GM10248 (cell line): ENCODE data around the gene CACUL1.
"Not testable (repeated sequence)": the region's sequence is repeated elsewhere in the genome, so short reads cannot be mapped to it uniquely, and the experiment has no call there.

Experiments
- CTCF ChIA-PET: fragments of 300-600 bp; sonication (Branson Sonifier 250); formaldehyde crosslinking; extraction: SDS; loops from one replicate; lab custom pipeline; 2021; ENCODE audit warnings: antibody characterized with exemption; lab: Yijun Ruan, JAX
- POLR2A ChIA-PET: fragments of 350-650 bp; sonication (Branson Sonifier 250); formaldehyde crosslinking; extraction: SDS; loops from one replicate; lab custom pipeline; 2020; ENCODE audit warnings: antibody characterized with exemption; lab: Yijun Ruan, JAX
- DNase-seq: peaks from one replicate; pipeline ENCODE4 v3.0.0; 2012; ENCODE audit errors: extremely low spot score
- CTCF ChIP-seq: IDR thresholded peaks from 2 replicates; pipeline ENCODE4 v1.5.1; 2012; ENCODE audit warnings: mild to moderate bottlenecking, low read depth; ENCODE audit errors: extremely low read depth, missing control alignments, control extremely low read depth

The CACUL1 gene

GRCh38 chr10:118793545-118793944 lies 38.8 kb upstream of the CACUL1 start:
- ChIA-PET CTCF (interaction anchor here (0.7 to 1.1 kb wide), 2 partner anchors 9 to 11 kb away, joined by 3 read pairs; no protein-coding TSS in a partner anchor), POLR2A (no interaction called here)
- no peak for TF ChIP-seq CTCF
- DNase-seq, result no peak

GRCh38 chr10:118792526-118792925 lies 37.8 kb upstream of the CACUL1 start:
- CTCF ChIA-PET, result interaction anchor here (1.1 kb wide), 1 partner anchor 8 kb away, joined by 3 read pairs; no protein-coding TSS in a partner anchor
- DNase-seq, result no peak
- POLR2A ChIA-PET, result no interaction called here
- TF ChIP-seq CTCF, result no peak

- DNase-seq, result no peak
- ChIA-PET CTCF (no interaction called here), POLR2A (no interaction called here)
- no peak for TF ChIP-seq CTCF
Observed at GRCh38 chr10:118790058-118790457, 35.3 kb upstream of the CACUL1 start.

GRCh38 chr10:118785551-118785950 lies 30.8 kb upstream of the CACUL1 start:
- CTCF ChIA-PET, result interaction anchor here (1.8 kb wide), 1 partner anchor 17 kb away, joined by 5 read pairs; no protein-coding TSS in a partner anchor
- no peak for DNase-seq
- POLR2A ChIA-PET, result no interaction called here
- TF ChIP-seq CTCF, result no peak

- no peak for TF ChIP-seq CTCF
- POLR2A ChIA-PET, result no interaction called here
- DNase-seq, result no peak
- CTCF ChIA-PET, result interaction anchor here (1.0 to 1.8 kb wide), 4 partner anchors 9 to 15 kb away, joined by 3 to 5 read pairs (median 4); no protein-coding TSS in a partner anchor
Observed at GRCh38 chr10:118783776-118784545, 29.2 kb upstream of the CACUL1 start.

GRCh38 chr10:118782916-118783465 lies 28.2 kb upstream of the CACUL1 start:
- POLR2A ChIA-PET, DNase-seq, CTCF ChIA-PET: not testable (repeated sequence)

- CTCF ChIA-PET, result no interaction called here
- POLR2A ChIA-PET, result no interaction called here
- DNase-seq, result no peak
- TF ChIP-seq CTCF, result no peak
Observed at GRCh38 chr10:118781541-118781940, 26.8 kb upstream of the CACUL1 start.
